HG02885 (cell line): Measurements from ENCODE around the gene PTPRG.

Experiments used
- ATAC-seq: cut with Tn5 transposase; IDR thresholded peaks from one replicate; pipeline ENCODE4 v1.9.1; 2021; ENCODE audit warnings: mild to moderate bottlenecking; ENCODE audit not compliant: unreplicated experiment, poor library complexity

PTPRG gene

DNA sequence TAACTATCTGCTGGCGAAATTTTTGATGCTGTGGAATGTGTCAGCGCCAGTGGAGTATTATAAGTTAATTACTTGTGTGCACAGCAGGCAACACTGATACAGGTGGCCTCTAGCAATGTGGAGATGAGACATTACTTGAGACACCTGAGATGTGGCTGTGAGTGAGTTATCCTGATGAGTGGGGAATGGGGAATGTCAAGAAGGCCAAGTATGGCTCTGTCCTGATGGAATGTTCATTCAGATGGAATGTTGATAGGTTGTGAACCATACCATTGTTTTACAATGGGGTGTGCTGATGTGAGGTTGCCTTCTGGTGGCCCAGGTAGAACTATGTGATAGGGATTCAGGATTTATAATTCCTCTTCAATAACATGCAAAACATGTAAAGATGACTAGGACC is 404.8 kb downstream of the PTPRG start:
- ATAC-seq = no peak

DNA sequence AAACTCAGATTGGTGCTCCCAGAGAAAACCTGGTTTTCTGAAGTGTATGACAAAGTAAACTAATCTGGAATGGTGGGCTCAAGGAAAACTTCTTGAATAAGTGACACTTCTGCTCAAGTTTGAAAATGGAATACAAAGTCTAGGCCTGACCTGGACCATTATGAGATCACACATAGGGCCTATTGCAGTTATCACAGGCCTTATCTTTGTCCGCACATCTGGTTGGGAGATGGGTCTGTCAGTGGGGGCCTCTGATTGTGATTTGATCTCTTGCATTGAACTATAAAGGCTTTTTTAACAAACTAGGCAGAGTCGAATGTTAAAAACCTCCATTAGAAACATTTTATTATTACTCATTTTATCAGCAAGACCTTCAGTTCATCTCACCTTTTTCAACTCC is 405.6 kb downstream of the PTPRG start:
- no peak for ATAC-seq

DNA sequence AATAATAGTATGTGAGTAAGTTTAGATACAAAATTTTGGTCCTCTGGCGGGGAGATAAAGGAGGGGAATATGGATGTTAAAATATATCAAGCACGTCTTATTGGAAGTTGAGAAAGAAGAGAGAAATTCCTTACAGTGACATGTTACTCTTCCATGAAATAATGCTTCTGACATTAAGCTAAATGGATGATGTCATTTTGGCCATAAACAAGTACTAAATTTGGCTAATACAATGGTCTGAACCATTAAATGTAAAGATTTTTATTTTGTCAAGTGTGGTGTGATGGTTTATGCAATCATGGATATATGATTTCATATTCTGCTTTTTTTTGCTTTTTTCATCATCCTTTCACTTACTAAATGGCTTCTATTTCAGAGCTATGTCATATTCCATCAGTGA is 406.6 kb downstream of the PTPRG start:
- ATAC-seq = no peak

DNA sequence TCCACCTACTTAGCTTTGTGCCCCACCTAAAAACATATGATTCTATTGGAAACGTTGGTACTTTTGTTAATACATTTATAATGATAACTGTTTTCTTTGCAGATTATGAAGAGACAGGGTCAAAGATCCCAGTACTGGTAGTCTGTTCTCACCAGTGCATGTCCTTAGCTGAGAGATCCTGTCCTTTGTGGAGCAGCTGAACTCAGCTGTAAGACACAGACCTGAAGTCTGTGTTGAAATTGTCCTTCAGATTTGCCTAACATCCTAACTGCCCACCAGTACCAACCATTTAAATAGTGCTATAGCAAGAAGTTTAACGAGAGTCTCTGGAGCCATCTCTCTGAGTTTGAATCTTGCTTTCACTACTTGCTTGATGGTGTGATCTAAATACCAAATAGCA is 413.3 kb downstream of the PTPRG start:
- no peak for ATAC-seq

DNA sequence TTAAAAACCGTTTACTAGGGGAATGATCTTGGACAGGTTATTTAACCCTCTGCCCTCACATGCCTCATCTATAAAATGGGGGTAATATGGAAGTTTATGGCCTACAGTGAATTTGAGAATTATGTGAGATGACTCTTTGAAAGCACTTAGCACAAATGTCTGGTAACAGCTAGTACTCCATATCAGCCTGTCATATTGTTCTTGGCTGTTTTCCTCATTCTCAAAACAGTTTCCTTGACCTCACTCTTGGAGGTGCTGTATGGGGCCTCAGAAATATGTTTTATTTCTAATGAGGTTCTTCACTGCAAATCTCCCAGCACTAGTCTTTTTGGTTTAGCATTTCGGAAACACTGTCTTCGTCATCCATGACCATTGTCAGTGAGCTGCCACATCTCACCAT is 413.8 kb downstream of the PTPRG start:
- ATAC-seq = no peak

DNA sequence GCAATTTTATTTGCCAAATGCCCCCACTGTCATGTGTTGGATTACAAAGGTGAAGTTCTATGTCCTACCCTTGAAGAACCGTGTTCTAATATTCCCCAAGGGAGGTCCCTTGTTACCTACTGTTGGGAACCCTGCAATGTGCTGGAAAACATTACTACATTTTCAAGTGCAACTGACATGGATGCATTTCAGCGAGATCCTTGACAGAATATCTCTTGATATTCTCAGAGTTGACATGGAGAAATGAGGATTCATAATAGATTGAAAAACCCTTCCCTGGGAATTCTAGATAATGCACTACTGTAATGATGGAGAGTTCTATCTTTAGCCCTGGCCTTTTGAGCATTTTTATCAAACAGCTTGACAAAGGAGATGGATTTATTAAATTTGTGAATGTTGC is 414.6 kb downstream of the PTPRG start:
- ATAC-seq = no peak

DNA sequence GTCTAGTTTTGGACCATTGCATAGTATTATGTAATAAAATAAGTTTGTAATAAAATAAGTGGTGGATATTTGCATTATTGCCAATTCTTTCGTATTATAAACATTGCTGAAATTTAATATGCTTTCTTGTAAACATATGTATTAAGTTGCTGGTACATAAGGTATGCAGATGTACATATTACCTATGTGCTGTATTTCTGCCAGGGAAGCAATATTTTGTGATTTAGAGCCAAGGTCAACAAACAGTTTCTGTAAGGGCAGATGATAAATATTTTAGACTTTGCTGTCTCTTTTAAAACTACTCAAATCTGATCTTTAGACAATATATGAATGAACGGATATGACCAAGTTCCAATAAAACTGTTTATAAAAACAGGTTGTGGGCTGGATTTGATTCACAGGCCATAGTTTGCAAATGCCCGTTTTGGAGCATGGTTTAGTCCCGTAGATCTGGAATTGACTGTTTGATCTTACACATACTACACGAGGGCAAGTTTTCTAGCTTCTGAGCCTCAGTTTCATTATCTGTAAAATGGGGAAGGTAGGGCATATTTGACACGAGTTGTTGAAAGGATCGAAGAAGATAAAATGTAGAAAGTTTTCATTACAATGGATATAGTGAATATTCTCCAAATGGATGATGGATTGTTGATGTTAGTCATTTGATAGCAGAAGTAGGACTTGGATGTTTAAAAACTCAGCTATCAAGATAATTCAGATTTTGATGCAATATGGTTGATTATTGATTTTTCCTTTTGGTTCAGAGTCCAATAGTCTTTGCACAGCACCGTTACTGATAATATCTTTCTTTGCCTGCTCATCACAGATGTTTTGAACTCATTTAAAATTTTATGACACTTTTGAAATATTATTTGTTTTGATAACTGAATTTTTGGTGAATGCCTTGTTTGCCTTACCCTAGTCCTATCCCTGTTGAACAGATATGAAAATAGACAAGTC is 417.4 kb downstream of the PTPRG start:
- ATAC-seq = no peak

DNA sequence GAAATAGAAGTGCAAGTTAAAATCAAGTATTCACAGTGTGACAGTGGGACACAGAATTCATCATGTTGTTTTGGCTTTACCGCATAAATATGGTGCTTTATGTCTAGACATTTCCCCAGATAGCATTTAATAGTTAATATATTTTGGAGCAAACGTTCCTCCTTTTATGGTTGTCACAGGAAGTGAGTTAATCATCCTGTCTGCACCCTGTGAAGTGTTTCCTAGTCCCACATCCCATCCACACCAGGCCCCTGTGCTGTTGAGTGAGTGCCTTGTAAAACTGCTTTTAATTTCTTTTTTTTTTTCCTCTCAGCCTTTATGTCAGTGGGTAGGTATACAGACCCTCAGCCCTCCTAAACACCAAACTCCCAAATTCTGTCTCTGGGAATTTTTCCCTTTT is 418.3 kb downstream of the PTPRG start:
- ATAC-seq = no peak

DNA sequence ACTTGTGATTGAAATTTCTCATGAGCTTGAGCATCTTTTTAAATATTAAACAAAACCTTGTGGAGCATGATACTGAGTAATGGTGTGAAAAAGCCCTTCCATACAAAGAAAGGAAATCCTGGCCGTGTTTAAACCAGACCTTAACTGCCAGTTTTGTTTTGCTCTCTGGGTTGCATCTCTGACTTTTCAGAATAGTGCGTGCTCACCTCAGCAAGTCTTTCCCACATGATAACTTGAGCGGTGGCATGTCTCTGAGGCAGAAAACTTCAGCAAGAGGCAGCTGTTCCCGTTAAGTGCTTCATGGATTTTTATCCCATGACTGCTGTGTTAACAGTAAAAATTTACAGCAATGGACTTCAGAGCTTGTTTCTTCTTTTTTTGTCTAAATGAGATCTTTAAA is 418.7 kb downstream of the PTPRG start:
- no peak for ATAC-seq

DNA sequence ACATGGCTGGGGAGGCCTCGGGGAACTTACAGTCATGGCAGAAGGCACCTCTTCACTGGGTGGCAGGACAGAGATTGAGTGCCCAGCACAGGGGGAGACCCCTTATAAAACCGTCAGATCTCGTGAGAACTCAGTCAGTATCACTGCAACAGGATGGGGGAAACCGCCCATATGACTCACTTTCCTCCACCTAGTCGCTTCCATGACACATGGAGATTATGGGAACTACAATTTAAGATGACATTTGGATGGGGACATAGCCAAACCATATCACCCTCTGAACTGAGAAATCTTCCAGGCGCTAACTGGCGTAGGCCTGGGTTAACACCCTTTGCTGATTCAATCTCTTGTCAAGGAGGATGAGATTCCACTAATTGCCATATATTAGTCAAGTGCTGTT is 419.7 kb downstream of the PTPRG start:
- no peak for ATAC-seq

DNA sequence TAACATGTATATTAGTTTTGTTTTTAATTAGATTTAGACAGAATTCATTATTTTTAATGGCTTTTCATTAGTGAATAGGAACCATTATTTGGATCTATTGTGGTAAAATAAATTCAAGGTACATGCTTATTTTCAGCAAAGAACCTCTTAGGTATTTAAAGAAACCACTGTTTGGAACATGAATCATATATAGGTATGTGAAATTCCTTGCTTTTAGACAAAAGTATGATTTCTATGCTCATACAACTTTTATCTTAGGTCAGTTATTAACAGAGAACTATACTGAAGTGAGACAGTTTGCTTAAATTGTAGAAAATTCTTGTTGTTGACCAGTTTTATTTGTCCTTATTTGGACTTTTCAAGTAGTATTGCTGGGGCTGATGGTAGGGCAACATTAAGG is 422.1 kb downstream of the PTPRG start:
- no peak for ATAC-seq

DNA sequence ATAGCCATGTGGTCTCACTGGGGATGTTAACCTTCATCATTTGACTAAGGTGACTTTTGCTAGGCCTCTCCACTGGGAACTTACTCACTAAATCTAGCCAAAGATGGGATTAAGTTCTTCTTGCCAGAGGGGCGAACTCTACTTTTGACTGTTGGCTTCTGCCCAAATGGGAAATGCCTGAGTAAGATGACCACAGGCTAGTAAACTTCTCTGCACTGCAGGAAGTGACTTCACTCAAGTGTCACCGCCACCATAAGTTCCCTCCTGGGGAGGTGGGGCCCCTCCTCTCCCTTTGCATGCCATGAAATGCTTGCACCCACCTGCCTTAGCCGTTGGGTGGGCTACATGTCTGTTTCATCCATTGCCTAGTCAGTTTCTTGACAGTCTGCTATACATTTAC is 423.6 kb downstream of the PTPRG start:
- no peak for ATAC-seq

DNA sequence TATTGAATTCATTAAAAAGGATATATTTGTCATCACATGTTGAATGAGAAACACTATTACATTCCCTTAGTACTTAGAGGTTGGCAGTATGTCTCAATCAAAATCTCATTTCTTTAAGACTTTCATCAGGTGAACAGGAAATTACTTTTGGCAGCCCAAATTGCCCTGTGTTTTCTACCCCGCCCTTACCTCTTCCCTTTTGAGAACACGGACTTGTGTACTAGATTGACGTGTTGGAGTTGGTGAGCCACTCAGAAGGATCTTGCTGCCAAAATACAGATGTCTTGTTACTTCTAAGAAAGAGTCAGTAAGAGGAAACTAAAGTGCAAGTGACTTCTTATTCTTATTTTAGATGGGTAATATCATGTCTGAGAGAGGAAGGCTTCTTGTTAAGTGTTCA is 425.1 kb downstream of the PTPRG start:
- no peak for ATAC-seq

DNA sequence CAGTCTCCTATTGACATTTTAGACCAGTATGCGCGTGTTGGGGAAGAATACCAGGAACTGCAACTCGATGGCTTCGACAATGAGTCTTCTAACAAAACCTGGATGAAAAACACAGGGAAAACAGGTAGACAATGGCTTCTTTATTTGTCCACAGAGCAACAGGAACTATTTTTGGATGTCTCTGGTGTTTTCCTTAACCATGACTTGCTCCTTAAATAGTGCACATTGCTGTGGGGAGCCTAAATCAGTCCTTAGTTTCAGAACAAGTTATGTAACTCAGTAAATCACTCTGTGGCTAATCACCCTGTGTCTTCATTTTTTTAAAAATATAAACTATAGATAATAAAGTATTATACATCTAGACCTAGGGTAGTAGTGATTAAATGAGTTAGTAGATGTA is 428.3 kb downstream of the PTPRG start:
- ATAC-seq = no peak

DNA sequence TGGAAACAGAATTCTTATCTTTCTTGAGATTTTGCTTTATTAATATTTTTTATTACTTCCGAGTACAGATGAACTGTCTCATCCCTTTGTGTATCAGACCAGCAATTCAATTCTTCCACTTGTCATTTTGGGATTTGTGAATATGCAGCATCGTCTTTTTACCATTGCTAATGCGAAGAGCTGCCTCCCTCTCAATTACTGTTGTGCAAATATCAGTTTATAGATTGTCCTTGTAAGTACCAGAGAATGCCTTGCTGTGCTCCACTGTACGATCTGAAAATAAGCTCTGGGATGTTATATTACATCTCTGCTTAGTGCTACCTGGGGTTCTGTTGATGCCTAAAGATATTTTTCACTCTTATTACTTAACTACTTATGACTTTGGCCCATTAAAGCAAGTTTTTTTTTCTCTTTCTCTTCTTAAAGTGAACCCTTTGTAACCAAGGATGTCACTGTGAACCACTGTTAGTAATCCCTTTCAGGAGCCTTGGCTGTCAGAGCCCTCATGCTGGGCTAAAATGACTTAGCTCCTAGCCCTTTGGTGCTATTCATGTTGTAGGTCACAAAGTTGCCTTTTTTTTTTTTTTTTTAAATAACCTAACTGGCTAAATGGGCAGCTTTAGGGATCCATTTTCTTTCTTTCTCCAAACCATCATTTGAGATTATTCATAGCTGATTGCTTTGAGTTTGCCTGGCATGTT is 429.1 kb downstream of the PTPRG start:
- ATAC-seq = no peak

DNA sequence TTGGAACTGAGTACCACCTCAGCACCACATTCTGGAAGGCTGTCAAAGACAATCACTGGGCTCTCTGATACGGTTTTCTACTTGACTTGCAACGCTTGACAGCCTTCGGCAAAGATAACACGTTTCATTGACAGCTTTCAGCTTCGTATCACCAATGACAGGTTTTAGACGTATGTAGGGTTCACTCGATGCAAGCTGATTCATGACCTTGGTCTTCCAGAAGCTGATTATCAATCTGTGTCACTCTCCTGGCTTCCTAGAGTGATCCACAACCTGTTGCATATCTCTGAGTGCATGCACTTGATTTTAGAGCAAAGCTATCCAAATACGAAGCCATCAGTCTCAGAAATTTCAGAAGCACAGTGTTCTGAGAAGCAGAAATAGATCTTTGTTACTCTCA is 430.3 kb downstream of the PTPRG start:
- no peak for ATAC-seq

DNA sequence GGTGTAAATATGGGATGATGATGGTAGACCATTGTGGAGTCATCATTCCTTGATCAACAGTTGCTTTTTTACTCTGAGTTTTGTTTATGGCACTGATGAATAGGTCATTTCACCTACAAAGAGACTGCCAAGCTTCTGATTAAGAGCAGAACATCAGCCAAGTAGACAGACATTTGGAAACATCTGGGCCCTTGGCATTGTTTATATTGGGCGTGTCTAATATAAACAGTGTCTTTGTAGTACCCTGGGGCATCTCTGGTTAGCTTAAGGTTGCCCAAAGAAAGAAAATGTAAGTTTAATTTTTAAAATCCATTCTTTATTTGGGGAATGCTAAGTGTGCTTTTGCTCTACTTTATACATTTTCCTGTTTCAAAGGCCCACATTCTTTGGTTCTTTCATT is 435.0 kb downstream of the PTPRG start:
- no peak for ATAC-seq

DNA sequence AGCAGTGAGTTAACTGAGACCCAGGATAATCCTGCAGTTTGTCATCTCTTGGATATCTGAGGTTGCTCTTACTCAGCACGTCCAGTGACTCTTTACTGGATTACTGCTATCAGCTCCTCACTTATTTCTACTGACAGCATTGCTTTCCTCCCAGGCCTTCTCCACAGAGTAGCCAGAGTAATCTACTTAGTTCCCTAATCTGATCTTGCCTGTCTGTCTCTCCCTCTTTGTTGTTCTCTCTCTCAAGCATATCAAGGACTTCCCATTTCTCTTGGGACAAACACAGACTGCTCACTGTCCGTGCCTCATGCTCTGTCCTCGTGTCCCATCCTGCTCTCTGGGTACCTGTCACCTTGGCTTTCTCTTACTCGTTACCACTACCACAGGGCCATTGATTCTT is 435.7 kb downstream of the PTPRG start:
- ATAC-seq = no peak

DNA sequence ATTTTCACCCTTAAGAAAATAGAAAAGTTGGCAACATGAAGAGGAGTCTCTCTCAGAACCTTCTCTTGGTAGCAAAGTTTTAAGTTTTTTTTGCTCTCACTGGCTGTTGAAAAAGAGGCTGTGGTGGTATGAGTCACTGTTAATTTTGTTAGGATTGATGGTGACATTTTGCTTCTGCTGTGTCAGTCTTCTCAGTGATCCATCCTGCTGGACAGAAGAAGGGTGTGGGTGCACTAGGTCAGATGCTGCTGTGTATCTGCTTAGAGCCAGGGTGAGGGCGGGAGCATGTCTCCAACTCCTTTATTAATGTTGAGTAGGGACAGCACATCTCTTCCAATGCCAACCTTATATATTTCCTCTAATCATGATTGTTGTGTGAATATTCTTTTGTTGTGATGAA is 442.5 kb downstream of the PTPRG start:
- no peak for ATAC-seq

DNA sequence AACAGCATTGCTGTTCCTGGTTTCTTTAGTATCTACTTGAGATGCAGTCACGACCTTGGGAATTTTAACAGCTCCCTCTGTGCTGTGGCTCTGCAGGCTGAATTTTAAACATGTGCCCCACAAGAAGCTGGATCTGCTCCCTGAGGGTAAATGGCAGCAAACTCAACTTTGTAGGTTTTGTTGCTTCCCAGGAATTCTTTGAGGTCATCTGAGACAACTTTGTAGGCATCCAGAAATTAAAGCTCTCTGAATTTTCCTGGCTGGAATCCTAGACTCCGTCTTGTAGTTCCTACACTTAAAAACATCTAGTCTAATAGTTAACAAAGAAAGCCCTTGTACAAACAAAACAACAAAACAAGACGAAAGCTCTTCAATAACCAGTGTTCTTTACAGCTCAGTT is 445.7 kb downstream of the PTPRG start:
- ATAC-seq = no peak

DNA sequence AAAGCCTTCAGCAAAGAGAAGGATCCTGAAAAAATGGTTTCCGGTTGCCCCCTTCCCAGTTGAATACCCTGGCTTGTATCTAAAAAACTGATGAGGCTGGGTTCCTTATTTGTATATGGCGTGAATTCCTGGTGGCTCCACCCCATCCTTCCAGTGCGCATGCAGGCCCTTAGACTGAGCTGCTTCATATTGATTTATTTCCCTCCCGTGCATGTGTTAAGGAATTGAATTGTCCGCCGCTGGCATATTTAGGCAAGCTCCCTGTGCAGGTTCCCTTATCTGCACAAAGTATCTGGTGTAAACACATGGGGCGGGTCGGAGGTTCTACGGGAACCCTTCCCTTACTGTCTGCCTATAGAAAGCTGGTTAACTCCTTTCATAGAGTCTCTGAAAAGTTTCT is 449.6 kb downstream of the PTPRG start:
- ATAC-seq = no peak

DNA sequence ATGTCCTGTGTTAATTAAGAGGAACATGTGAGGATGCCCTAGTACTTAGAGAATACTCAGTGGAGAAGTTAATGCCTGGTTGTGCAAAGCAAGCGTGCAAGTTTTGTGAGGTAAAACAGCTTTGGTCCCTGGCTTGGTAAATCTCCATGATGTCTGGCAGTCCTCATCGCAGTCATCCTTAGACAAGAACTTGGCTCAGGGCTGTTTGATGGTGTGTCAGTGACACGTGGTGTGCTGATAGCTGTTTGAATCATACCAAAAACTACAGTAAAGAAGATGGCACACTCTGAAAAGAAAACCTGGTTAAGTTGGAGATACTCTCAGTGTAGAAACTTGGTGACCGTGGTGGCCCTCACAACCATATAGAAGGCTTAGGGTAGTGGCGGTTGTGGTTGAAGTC is 450.3 kb downstream of the PTPRG start:
- no peak for ATAC-seq
